Measurements from ENCODE around the gene FLVCR2.

FLVCR2 gene

GRCh38 chr14:75655235-75655634 is 76.8 kb downstream of the FLVCR2 start:
- no peak overlapping the region for H3K4me3 ChIP-seq (ENCODE audit: low read depth, low read length)
- no peak for DNase-seq (ENCODE audit: low read depth)
- TF ChIP-seq CTCF (IDR thresholded peaks at IDR 0.05; ENCODE audit: control insufficient read depth, extremely low read depth, insufficient read depth): no peak

- no peak for TF ChIP-seq CTCF (IDR thresholded peaks at IDR 0.05; ENCODE audit: control insufficient read depth, extremely low read depth, insufficient read depth)
- no peak for DNase-seq (ENCODE audit: low read depth)
- H3K4me3 ChIP-seq (ENCODE audit: low read depth, low read length): no peak overlapping the region
These were observed 78.9 kb downstream of the FLVCR2 start for GRCh38 chr14:75657331-75657730.

GRCh38 chr14:75658957-75659356 is 80.5 kb downstream of the FLVCR2 start:
- no peak overlapping the region for H3K4me3 ChIP-seq (ENCODE audit: low read depth, low read length)
- TF ChIP-seq CTCF (IDR thresholded peaks at IDR 0.05; ENCODE audit: control insufficient read depth, extremely low read depth, insufficient read depth): no peak
- DNase-seq (ENCODE audit: low read depth): no peak

- TF ChIP-seq CTCF (IDR thresholded peaks at IDR 0.05; ENCODE audit: control insufficient read depth, extremely low read depth, insufficient read depth): no peak
- DNase-seq (ENCODE audit: low read depth): no peak
- H3K4me3 ChIP-seq (ENCODE audit: low read depth, low read length): peak overlapping the region; percentile 87
These were observed 81.8 kb downstream of the FLVCR2 start for GRCh38 chr14:75660238-75660629.

GRCh38 chr14:75660630-75661498 is 82.4 kb downstream of the FLVCR2 start, which contains the start of the genes ERG28 and TTLL5:
Gene ERG28 (minus strand): TSS chr14:75660876. CDS start chr14:75657502, 3,374 bp downstream.
Gene TTLL5 (plus strand): TSS chr14:75661246. CDS start chr14:75663150, 1,904 bp downstream.
- H3K4me3 ChIP-seq (ENCODE audit: low read depth, low read length): peak within 1 kb of the TSS; percentile 87
- no peak for TF ChIP-seq CTCF (IDR thresholded peaks at IDR 0.05; ENCODE audit: control insufficient read depth, extremely low read depth, insufficient read depth)
- DNase-seq (ENCODE audit: low read depth): peak; percentile 99

GRCh38 chr14:75661499-75661814 is 83.0 kb downstream of the FLVCR2 start:
- no peak for TF ChIP-seq CTCF (IDR thresholded peaks at IDR 0.05; ENCODE audit: control insufficient read depth, extremely low read depth, insufficient read depth)
- DNase-seq (ENCODE audit: low read depth): no peak
- peak overlapping the region; percentile 87 for H3K4me3 ChIP-seq (ENCODE audit: low read depth, low read length)

GRCh38 chr14:75662966-75663365 is 84.5 kb downstream of the FLVCR2 start:
- H3K4me3 ChIP-seq (ENCODE audit: low read depth, low read length): no peak overlapping the region
- TF ChIP-seq CTCF (IDR thresholded peaks at IDR 0.05; ENCODE audit: control insufficient read depth, extremely low read depth, insufficient read depth): no peak
- DNase-seq (ENCODE audit: low read depth): no peak
